DND-41 (cell line): ENCODE measurements around the gene RGS6.

Experiments
- EZH2 ChIP-seq: IDR thresholded peaks from 3 replicates; pipeline ENCODE4 v1.6.1; 2012; ENCODE audit warnings: borderline replicate concordance, low read depth, mild to moderate bottlenecking, moderate library complexity, low read length, inconsistent platforms; ENCODE audit not compliant: severe bottlenecking
- TF ChIP-seq, protein P1 (sequence below): IDR thresholded peaks from 2 replicates; pipeline ENCODE4 v1.5.1; 2012; ENCODE audit warnings: borderline replicate concordance, low read length, moderate library complexity, mild to moderate bottlenecking; ENCODE audit not compliant: poor library complexity, severe bottlenecking; ENCODE audit errors: extremely low read depth

DNA sequence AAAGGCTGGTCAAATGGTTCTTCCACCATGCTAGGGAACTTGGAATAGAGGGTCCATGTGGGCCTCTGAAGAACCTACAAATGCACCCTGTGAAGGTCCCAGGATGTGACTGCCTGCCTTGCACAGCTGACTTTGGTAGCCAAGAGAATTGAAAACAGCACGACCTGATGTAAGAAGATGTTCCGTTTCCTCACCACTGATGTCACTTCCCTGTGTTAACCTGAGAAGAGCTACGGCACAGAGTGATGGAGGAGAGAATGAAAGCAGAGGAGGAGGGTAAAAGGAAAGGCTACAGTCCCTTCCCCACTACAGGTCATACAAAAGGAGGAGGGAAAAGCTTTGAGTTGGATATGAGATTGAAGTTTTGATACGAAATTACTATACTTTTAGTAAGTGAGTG, 328.8 kb downstream of the RGS6 start:
- TF ChIP-seq, protein P1, sequence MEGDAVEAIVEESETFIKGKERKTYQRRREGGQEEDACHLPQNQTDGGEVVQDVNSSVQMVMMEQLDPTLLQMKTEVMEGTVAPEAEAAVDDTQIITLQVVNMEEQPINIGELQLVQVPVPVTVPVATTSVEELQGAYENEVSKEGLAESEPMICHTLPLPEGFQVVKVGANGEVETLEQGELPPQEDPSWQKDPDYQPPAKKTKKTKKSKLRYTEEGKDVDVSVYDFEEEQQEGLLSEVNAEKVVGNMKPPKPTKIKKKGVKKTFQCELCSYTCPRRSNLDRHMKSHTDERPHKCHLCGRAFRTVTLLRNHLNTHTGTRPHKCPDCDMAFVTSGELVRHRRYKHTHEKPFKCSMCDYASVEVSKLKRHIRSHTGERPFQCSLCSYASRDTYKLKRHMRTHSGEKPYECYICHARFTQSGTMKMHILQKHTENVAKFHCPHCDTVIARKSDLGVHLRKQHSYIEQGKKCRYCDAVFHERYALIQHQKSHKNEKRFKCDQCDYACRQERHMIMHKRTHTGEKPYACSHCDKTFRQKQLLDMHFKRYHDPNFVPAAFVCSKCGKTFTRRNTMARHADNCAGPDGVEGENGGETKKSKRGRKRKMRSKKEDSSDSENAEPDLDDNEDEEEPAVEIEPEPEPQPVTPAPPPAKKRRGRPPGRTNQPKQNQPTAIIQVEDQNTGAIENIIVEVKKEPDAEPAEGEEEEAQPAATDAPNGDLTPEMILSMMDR: no peak
- no peak for TF ChIP-seq EZH2
